Stimulated activated naive CD4-positive, alpha-beta T cell treated with Interleukin-2 at 50 U/mL for 16 hours (primary cell): ENCODE data around the gene AKR7A2.

Experiments
- DNase-seq: peaks from one replicate; lab custom pipeline; 2025; lab: John Stamatoyannopoulos, UW

AKR7A2 gene

DNA sequence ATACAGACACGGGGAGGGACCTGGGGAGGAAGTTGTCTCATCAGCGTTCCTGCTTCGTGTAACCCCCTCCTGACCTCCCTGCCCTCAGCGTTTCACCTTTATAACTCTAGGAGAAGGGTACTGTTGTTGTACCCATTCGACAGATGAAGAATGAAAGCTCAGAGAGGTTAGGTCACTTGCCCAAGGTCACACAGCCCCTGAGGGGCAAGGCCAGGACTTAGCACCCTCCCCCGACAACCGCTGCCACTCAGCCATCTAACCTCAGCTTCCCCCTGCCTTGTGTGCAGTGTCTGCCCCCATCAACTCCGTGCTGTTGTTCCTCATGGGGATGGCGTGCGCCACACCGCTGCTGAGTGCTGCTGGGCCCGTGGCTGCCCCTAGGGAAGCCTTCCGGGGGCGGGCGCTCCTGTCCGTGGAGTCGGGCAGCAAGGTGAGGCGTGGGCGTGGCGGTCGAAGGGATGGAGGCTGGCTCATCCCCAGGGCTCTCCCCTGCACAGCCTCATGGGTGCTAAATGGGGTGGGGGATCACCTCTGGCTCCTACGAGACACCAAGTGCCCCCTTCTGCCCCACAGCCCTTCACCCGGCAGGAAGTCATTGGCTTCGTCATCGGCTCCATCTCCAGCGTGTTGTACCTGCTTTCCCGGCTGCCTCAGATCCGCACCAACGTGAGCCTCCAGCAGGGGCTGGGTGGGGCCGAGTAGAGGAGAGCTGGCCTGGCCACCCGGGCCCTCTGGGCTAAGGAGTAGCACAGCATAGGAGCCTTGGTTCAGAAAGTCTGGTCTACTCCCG lies 14.2 kb upstream of the AKR7A2 start:
- no peak for DNase-seq

DNA sequence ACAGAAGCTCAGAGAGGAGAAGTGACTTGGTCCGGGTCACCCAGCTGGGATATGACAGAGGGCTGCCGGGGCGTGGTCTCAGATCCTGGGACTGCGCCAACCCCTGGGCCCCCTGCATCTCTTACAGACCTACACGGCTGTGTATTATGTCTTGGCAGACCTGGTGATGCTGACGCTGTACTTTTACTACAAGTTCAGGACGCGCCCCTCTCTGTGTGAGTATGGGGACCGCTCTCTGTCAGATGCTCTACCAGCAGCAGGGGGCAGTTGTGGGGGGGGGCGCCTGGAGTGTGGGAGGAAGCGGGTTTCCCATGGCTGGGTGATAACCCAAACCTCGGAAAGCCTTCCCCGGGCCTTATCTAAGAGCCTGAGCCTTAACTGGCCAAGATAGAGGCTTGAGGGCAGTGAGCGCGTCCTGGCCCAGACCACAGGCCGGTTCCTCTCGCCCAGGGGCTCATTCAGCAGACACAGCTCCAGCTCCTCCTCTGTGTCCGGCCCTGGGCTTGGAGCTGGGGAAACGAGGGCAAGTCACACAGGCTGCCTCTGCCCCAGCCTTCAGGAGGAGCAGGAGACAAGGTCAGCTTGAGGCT lies 13.5 kb upstream of the AKR7A2 start:
- no peak for DNase-seq

DNA sequence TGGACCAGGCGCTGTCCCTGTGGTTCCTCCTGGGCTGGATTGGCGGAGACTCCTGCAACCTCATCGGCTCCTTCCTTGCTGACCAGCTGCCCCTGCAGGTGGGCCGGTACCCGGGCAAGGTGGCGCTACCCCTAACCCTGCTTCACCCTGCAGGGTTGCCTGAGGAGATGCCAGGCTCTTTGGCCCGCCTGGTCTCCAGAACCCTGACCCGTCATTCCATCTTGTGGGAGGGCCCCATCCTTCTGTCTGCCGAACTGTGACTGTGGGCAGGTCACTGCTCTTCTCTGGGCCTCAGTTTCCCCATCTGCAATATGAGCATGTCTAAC lies 12.7 kb upstream of the AKR7A2 start:
- no peak for DNase-seq

DNA sequence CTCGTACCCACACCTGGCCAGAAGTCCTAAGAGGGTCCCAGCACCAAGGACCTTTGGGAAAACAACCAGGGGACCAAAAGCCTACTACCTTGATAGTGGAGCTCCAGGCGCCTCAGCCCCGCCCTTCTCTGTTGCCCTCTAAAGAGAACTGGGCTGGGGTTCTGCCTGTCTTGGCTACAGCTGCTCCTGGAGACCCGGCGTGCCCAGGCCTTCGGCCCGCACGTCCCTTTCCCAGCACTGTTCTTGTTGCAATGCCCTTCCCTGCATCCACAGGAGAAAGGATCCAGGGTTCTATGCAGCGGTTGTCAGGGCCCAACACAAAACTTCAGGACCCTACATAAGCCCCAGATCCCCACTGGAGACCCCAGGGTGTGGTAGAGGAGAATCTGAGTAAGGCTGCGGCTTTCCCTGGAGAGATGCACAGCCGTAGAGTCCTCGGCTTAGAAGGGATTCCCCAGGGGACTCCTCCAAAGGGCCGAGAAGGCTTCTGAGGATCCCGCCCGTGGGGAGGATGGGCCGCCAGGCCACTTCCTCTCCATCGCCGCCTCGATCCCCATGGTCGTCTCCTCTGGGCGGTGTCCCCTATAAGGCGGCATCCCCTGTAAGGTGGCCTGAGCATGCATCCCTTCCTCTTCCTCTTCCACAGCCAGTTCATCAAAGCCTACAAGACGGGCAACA lies 12.2 kb upstream of the AKR7A2 start:
- DNase-seq = no peak

DNA sequence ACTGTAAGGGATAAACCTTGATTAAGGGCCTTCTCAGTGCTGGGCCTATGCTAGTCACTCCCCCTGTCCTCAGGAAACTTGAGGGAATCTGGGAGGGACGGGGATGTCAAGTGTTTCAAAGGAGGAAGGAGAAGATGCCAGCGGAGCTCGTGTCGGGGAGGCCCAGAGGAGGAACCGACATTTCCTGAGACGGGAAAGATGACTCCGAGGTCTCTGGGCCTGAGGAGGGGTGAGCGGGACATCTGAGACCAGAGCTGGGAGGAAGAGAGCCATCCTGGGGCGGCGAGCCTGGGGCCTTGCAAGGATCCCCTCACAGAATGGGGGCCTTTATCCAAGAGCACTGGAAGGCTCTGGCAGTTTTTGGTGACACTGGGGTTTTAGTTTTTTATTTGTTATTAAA lies 10.5 kb upstream of the AKR7A2 start:
- no peak for DNase-seq

DNA sequence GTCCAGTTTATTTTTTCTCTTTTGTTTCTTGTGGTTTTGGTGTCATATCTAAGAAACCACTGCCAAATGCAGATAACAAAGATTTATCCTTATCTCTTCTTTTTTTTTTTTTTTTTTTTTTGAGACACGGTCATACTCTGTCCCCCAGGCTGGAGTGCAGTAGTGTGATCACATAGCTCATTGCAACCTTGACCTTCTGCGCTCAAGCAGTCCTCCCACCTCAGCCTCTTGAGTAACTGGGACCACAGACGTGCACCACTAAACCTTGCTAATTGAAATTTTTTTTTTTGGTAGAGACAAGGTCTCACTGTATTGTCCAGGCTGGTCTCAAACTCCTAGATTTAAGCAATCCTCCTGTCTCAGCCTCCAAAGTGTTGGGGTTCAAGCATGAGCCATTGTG lies 9.1 kb upstream of the AKR7A2 start:
- DNase-seq = no peak

DNA sequence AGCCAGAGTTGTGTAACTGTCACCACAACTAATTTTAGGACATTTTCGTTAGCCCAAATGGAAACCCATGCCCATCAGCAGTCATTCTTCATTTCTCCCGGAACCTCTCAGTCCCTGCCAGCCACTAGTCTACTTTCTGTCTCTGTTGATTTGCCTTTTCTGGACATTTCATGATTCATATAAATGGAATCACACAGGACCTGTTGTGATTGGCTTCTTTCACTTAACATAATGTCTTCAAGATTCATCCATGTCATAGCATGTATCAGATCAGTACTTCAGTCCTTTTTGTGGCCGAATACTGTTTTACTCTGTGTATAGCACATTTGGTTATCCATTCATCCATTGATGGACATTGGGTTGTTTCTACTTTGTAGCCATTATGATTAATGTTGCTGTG lies 7.3 kb upstream of the AKR7A2 start:
- DNase-seq = no peak

DNA sequence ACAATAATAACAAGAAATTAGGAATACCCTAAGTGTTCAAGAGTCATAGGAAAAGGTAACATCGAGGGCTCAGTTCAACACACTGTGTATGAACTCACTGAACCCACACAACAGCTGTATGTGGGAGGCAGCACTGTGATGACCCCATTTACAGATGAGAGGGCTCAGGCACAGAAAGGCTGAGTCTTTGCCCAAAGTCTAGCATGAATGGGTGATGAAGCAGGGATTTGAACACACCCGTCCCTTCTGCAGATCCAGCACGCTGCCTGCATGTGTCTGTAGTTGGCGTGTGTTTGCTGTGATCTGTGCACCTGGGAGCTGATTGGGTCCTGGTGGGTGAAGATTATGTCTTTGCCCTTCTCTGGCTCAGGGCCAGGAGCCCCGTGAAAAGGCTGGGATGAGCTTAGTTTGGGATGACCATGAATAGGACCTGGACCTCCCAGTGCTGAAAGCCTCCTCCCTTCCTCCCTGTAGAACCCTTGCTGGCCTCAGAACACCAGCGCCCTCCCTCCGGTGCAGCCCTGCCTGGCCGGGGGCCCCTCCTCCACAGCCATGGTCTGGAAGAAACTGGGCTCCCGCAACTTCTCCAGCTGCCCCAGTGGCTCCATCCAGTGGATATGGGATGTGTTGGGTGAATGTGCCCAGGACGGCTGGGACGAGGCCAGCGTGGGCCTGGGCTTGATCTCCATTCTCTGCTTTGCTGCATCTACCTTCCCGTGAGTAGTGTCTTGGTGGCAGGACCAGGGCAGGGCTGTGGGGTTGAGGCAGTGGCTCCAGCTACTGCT lies 5.4 kb upstream of the AKR7A2 start:
- DNase-seq = no peak

DNA sequence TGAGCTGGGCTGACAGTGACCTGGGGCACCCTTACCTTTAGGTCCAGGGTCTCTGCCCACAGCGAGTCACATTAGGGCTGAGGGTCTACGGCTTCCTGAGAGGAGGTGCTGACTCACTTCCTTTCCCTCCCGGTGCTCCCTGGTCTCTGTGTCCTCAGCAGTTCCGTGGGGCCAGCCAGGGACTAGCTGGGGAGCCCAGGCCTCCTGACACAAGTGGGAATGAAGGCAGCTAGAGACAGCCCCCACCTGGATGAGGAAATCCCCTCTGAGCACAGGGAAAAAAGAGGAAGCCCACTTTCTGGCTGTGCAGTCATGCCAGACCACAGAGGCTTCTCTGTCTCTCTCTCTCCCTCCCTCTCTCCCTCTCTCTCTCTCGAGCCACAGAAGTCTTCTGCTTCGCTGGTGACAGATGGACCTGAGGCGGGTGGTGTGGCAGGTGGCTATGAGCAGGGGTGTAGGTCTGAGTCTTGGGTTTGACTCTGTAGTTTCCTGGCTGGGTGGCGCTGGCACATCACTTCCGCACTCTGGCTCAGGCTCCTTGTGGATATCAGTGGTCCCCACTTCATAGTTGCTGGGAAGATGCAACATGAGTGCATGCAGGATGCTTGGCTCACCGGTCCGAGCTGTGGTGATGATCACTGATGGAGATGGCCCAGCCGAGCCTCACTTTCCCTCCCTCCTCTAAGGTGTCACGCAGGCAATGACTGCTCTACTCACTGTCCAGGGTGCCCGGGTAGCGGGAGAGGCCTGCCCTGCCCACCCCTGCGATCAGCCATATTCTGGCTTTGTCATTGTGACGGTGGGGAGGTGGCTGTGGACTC lies 3.6 kb upstream of the AKR7A2 start:
- DNase-seq = no peak

DNA sequence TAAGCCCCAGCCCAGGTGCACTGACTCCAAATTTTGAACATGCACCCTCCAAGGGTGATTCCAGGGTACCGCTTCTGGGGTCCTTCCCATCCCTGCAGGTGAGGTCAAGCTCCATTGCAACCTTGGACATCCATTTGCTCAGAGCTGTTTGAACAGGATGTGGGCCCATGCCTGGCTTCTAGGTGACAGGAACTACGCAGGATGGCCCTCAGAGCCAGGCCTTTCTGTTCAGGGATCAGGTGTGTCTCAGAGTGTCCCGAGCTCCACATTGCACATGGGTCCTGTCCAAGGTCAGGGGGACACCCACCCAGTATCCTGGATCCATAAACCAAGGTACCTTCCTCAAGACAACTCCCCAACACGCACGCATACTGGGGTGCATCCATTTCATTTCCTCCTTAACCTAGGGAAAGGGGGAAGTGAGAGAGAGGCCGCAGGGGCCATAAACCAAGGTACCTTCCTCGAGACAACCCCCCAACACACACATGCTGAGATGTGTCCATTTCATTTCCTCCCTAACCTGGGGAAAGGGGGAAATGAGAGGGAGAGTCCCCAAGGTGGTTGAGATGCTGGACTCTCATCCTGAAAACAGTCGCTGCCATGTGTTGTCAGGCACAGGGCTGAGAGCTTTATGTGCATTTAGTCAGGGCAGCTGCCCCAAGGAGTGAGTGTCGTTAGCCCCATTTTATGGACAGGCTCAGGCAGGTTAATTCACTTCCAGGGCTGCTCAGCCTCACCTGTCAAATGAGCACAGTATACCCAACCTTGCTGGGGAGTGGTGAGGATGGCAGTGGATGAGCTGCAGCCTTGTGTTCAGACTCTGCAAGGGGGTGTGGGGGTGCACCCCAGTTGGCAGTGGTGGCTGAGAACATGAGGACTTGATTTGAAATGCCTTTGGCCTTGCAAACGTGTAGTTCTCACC lies 2.3 kb upstream of the AKR7A2 start:
- no peak for DNase-seq

DNA sequence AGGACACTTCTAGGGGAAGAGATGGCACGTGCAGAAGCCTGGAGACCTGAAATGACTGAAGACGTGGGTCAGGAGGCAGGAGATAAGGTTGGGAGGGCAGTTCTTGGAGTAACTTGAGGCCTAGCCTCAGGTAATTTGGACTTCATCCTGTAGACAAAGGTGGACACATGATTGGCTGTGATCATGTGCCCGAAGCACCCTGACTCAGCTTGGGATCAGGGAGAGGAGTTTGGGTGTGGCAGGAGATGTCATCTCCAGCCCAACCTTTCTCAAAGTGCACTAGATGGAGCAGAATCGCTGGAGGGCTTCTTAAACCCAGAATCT lies 1.7 kb upstream of the AKR7A2 start:
- DNase-seq = no peak

DNA sequence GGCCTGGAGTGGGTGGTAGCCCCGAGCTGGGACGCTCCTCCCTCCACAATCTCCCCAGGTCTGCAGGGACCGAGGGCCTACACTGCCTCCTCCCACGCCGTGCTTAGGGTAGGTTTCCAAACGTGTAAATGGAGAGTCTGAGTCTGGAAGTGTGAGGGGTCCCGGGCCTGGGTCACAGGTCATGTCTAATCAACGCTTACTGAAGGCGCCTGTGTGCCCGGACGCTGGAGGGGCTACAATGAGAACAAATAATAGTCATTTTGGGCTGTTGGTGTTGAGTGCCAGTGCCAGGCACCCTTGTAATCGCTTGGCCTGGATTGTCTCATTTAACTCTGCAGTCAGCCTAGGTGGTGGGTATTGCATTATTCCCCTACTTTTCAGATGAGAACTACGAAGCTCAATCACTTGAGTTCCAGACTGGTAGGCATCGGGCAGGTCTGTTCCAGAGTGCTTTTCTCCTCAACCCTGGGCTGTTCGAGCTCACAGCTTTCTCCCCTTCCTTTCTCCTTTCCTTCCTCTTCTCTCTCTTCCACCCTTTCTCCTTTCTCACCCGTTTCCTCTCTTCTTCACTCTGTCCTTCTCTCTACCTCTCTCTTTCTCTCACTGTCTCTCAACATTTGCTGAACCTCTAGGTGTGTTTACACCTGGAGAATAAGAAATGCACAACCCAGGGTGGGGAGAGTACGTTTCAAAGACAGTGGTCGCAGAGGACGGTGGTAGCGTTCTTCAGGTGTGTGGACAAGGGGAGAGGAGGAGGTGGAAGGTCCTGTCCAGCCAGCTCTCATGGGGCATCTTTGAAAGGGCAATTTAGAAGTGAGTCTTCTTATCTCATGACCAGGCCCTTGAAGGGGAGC lies 1.1 kb upstream of the AKR7A2 start:
- DNase-seq = peak; percentile 40

DNA sequence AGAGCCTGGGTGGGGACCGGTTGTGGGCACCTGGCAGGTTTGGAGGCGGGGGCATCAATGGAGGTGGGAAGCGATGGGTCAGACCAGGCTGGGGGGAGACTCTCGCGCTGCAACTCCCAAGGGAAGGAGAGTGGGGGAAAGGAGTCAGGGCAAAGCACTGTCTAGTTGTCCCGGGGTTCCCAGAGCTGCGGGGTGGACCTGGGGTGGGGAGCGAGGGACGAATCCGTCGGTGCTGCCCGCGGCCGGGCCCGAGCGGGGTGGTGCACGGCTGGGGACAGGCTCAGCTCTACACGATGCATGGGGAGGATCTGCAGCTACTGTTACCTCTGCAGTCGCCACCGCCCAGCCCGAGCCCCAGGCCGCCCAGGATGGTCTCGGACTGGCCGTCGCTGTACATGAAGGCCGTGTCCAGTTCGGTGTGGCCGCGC lies 427 bp downstream of the AKR7A2 start:
- DNase-seq = no peak

DNA sequence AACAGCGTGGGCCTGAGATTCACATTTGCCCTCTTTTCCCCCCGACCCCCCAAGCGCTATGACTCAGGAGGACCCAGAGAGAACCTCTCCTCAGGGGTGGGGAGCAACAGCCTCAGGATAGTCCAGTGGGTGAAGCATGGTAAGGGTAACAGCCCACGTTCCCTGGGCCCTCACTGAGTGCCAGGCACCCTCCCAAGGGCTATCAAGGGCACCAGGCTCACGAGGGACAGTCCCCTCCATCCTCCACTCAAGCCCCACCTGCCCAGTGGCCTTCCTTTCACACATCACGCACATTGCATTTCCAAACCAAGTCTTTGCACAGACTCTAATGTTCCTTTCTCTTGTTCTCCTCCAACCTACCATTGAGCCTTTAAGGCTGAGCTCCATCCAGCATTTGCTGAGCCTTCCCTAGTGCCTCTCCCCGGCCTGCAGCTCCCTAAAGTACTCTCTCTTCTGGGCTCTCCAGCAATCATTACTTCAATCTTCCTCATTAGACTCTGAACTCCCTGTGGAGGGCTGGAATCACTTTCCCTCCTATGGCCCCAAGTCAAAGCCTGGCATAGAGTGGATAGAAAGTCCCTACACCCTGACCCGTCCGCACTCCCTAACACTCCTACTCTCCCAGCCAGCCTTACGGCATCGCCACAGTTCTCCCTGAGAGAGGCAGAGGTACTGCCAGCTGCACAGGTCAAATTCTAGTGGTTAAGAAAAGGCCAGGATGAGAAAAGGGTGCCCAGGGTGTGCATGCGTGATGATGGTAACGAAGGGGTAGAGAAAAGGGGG lies 1.0 kb downstream of the AKR7A2 start:
- DNase-seq = no peak

DNA sequence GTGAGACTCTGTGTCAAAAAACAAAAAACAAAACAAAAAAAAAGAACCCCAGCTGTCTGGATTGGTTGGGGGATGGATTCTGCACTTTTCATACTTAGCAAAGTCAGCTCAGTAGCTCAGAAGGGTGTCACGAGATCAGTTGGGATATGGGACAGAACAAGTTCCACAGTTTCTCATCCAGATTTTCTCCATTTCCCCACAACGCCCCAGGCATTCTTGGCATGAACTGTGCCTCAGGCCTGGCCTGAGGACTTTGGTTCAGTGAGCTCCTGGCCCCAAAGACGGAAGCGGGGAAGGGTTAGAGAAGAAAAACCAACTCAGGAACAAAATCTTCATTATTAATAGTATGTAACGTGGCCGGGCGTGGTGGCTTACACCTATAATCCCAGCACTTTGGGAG lies 1.9 kb downstream of the AKR7A2 start:
- no peak for DNase-seq

DNA sequence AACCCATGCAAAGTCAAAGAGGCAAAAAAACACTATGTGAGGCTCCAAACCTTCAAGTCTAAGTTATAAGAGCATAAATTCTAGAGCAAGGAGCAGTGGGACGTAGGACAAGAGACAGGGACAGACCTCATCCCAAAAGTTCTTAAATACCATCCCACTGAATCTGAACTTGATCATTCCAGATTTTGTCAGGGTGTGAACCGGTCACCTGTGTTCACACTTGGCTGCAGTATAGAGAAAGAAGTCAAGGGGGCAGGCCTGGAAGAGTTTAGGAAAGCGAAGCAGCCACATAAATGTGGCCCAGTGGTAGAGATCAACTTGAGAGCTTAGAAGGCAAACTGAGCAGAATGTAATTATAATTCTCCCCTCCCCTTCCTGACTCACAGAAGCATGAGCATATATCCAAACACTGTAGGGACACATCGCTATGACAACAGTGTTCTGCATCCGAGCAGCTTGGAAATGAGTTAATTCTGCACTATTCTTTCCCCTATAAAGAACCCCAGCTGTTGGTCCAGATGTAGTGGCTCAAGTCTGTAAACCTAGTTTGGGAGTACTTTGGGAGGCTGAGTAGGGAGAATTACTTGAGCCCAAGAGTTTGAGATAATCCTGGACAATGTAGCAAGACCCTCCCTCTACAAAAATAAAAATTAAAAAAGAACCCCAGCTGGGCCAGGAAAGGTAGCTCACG lies 2.7 kb downstream of the AKR7A2 start:
- no peak for DNase-seq

DNA sequence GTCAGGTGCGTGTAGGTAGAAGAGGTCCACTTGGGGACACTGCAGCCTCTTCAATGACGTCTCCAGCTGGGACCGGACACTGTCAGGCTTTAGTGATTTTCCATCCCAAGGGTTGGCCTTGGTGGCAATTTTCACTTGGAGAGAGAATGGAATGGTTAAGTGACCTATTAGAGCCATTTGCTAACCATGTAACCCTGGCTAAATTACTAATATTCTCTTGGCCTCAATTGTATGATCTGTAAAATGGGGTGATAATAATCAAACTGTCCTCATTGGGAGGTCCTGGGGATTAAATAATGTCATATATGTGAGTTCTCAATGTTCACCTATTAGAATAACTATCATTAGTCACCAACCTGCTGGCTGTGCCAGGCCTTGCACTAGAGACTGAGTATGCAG lies 3.4 kb downstream of the AKR7A2 start:
- no peak for DNase-seq

DNA sequence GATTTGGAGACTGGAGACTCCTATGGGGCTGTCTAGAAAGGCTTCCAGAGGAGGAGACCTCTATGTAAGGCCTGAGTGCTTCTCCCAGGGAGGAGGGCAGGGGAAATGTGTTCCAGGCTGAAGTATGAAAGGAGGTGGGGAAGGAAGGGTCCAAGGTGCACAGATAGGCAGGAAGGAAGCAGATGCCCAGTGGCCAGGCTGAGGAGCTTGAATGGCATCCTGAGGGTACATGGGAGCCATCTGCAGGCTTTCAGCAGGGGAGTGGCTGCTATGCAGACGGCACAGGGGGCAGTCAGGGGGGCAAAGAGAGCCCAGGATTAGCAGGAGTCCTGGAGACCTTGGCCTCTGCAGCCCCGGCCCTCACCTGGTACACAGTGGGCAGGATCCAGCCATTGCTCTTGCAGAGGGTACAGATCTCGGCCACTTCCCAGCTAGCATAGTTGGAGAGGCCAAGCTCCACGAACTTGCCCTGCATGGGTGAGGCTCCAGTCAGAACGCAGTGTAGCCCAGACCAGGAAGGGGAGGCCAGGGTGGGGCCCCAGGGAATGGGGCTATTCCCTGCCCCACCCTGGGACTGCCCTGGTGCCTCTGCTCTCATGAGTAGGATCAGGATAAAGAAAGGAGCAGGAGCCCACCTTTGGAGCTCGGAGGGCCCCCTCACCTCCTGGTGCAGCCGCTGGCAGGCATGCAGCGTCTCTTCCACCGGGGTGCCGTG lies 4.0 kb downstream of the AKR7A2 start:
- no peak for DNase-seq
